ENCODE data around the gene LPXN.

Gene LPXN

GRCh38 chr11:58615559-58615958, 39.9 kb upstream of the LPXN start:
- Histone ChIP-seq H3K79me2 (ENCODE audit: low read length) (peaks cover 58% of the 10 kb centered on the region), H3K9ac (ENCODE audit: low read length) (no peak overlapping the region), H3K27ac (ENCODE audit: low read length) (no peak overlapping the region), H3K9me3 (replicated peaks; ENCODE audit: insufficient read depth, low read length) (no peaks in the 10 kb centered on the region), H3K4me1 (ENCODE audit: low read length) (peaks cover 11% of the 10 kb centered on the region; the same call in 1 of the 2 replicates), H3K9me2 (replicated peaks; ENCODE audit: insufficient read depth, low read length) (no peaks in the 10 kb centered on the region), H3K27me3 (replicated peaks; ENCODE audit: insufficient read depth, low read length) (no peaks in the 10 kb centered on the region), H3K4me3 (ENCODE audit: low read length) (no peak overlapping the region), H3F3A (ENCODE audit: insufficient read depth, low read length) (peaks cover 7% of the 10 kb centered on the region), H2AFZ (ENCODE audit: low read length) (no peak overlapping the region), H3K36me3 (replicated peaks; ENCODE audit: insufficient read depth, low read length) (peaks cover 54% of the 10 kb centered on the region; the same call in 1 of the 2 replicates), H3K4me2 (ENCODE audit: low read depth, low read length) (no peak overlapping the region), H4K20me1 (ENCODE audit: insufficient read depth, low read length) (no peaks in the 10 kb centered on the region)
- TF ChIP-seq CTCF (IDR thresholded peaks at IDR 0.05; ENCODE audit: low read length) (no peak), EZH2phosphoT487 (IDR thresholded peaks at IDR 0.05; ENCODE audit: low read length) (no peak), EZH2 (optimal IDR thresholded peaks at IDR 0.05; ENCODE audit: low read depth, low read length) (no peak)
- DNase-seq: no peak

- Histone ChIP-seq H3K4me1 (ENCODE audit: low read length) (no peaks in the 10 kb centered on the region), H3K36me3 (replicated peaks; ENCODE audit: insufficient read depth, low read length) (peaks cover 54% of the 10 kb centered on the region; the same call in 1 of the 2 replicates), H3K27ac (ENCODE audit: low read length) (no peak overlapping the region), H3K9me3 (replicated peaks; ENCODE audit: insufficient read depth, low read length) (no peaks in the 10 kb centered on the region), H3K27me3 (replicated peaks; ENCODE audit: insufficient read depth, low read length) (no peaks in the 10 kb centered on the region), H3F3A (ENCODE audit: insufficient read depth, low read length) (no peaks in the 10 kb centered on the region), H3K4me2 (ENCODE audit: low read depth, low read length) (no peak overlapping the region), H3K4me3 (ENCODE audit: low read length) (no peak overlapping the region), H3K9ac (ENCODE audit: low read length) (no peak overlapping the region), H3K9me2 (replicated peaks; ENCODE audit: insufficient read depth, low read length) (no peaks in the 10 kb centered on the region), H4K20me1 (ENCODE audit: insufficient read depth, low read length) (no peaks in the 10 kb centered on the region), H2AFZ (ENCODE audit: low read length) (no peak overlapping the region), H3K79me2 (ENCODE audit: low read length) (peaks cover 70% of the 10 kb centered on the region)
- TF ChIP-seq CTCF (IDR thresholded peaks at IDR 0.05; ENCODE audit: low read length) (no peak), EZH2phosphoT487 (IDR thresholded peaks at IDR 0.05; ENCODE audit: low read length) (no peak), EZH2 (optimal IDR thresholded peaks at IDR 0.05; ENCODE audit: low read depth, low read length) (no peak)
- no peak for DNase-seq
Observed at GRCh38 chr11:58613228-58613627, 37.6 kb upstream of the LPXN start.

GRCh38 chr11:58609723-58610122, 34.1 kb upstream of the LPXN start:
- no peak for DNase-seq
- peaks cover 7% of the 10 kb centered on the region; the same call in 1 of the 2 replicates for H4K20me1 ChIP-seq (ENCODE audit: insufficient read depth, low read length)
- no peaks in the 10 kb centered on the region for H3K9me2 ChIP-seq (replicated peaks; ENCODE audit: insufficient read depth, low read length)
- no peaks in the 10 kb centered on the region for H3K9me3 ChIP-seq (replicated peaks; ENCODE audit: insufficient read depth, low read length)
- H3K79me2 ChIP-seq (ENCODE audit: low read length): peaks cover 79% of the 10 kb centered on the region
- no peak overlapping the region for H3K9ac ChIP-seq (ENCODE audit: low read length)
- H3K27ac ChIP-seq (ENCODE audit: low read length): no peak overlapping the region
- H2AFZ ChIP-seq (ENCODE audit: low read length): no peak overlapping the region
- no peak for TF ChIP-seq CTCF (IDR thresholded peaks at IDR 0.05; ENCODE audit: low read length)
- TF ChIP-seq EZH2 (optimal IDR thresholded peaks at IDR 0.05; ENCODE audit: low read depth, low read length): no peak
- TF ChIP-seq EZH2phosphoT487 (IDR thresholded peaks at IDR 0.05; ENCODE audit: low read length): no peak
- no peaks in the 10 kb centered on the region for H3K4me1 ChIP-seq (ENCODE audit: low read length)
- H3K36me3 ChIP-seq (replicated peaks; ENCODE audit: insufficient read depth, low read length): peaks cover 33% of the 10 kb centered on the region; the same call in 1 of the 2 replicates
- H3K4me3 ChIP-seq (ENCODE audit: low read length): no peak overlapping the region
- H3F3A ChIP-seq (ENCODE audit: insufficient read depth, low read length): no peaks in the 10 kb centered on the region
- H3K27me3 ChIP-seq (replicated peaks; ENCODE audit: insufficient read depth, low read length): no peaks in the 10 kb centered on the region
- H3K4me2 ChIP-seq (ENCODE audit: low read depth, low read length): no peak overlapping the region

Measured in MM.1S (cell line).